Ishikawa (cell line): ENCODE data around the gene MASTL.

Source experiments
- CEBPB ChIP-seq: IDR thresholded peaks from 2 replicates; pipeline ENCODE4 v1.6.1; 2012
- RAD21 ChIP-seq: IDR thresholded peaks from 2 replicates; pipeline ENCODE4 v1.6.1; 2012; ENCODE audit warnings: low read depth
- REST ChIP-seq: IDR thresholded peaks from 2 replicates; pipeline ENCODE4 v1.6.1; 2012; ENCODE audit warnings: low read depth, mild to moderate bottlenecking
- TAF1 ChIP-seq: IDR thresholded peaks from 2 replicates; pipeline ENCODE4 v1.6.1; 2012; ENCODE audit warnings: low read depth, mild to moderate bottlenecking
- USF1 ChIP-seq: IDR thresholded peaks from 2 replicates; pipeline ENCODE4 v1.6.1; 2012

GRCh38 chr10:27147701-27148100, 7.5 kb upstream of the MASTL start:
- TF ChIP-seq TAF1 = no peak
- no peak for TF ChIP-seq CEBPB
- no peak for TF ChIP-seq USF1
- TF ChIP-seq REST = no peak
- TF ChIP-seq RAD21 = no peak
